ENCODE measurements around the gene ADAD2. TPM values are rescaled to one million over a fixed set of nuclear protein-coding genes. Genes with fewer than 3 reads are reported as not detected.

Gene ADAD2
- total and polyA plus RNA-seq, 2 donors (not counting 1 experiment from before 2014, with no cell fraction given): 0.06 TPM; not detected in 1

DNA sequence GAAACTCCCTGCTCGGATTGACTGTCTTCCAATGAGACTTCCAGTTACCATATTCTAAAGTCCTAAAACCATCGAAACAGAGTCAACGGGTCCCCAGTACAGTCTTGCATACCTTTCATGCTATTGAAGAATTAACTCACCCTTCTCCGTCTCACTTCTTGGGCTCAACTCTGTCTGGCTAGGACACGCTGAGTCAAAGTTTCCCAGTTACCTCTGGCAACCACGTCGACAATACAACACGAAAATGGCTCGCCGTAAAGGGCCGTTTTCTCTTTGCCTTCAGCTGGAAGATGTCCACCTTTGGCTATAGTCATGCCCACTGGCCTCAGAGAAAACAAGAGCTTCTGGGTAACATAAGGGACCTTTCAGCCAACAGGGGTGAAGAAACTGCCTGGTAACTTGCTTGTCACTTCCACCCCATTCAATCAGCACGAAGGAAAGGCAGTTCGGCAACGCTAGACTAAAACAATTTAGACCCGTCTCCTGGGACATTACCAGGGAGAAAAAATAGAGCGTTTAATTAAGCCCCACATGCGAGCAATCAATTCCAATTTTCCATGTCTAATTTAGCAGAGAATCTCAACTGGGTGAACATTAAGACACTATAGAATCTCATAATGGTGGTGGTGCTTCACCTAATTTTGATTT lies 27.3 kb downstream of the ADAD2 start:
- H3K79me2 ChIP-seq (ENCODE audit: control insufficient read depth, insufficient read depth, low read length): no peaks in the 10 kb centered on the region
- ATAC-seq (ENCODE audit: low read depth) (no peak), DNase-seq (no peak)
- H3K4me1 Mint-ChIP-seq: no peaks in the 10 kb centered on the region
- ChIA-PET POLR2A (no interaction called here), CTCF (no interaction called here)
- H3K9ac ChIP-seq (ENCODE audit: low read length): no peak overlapping the region
- H3K4me3 ChIP-seq (ENCODE audit: control extremely low read depth in 1 of 5, extremely low read depth in 1 of 5, insufficient read depth in 1 of 5, low read depth in 2 of 5, low read length in 4 of 5): no peak overlapping the region
- no peak overlapping the region for H3K27ac ChIP-seq (ENCODE audit: low read length in 2 of 2)
- H3K27me3 Mint-ChIP-seq: peaks cover 20% of the 10 kb centered on the region
- H3K4me1 ChIP-seq (ENCODE audit: control insufficient read depth in 2 of 2, insufficient read depth in 2 of 2, low read length in 2 of 2): no peaks in the 10 kb centered on the region
- H3K9me3 Mint-ChIP-seq (ENCODE audit: insufficient read depth): no peaks in the 10 kb centered on the region
- no peaks in the 10 kb centered on the region for H4K20me1 ChIP-seq (ENCODE audit: control insufficient read depth, insufficient read depth, low read length, poor library complexity, severe bottlenecking)
- H3K9me3 ChIP-seq (ENCODE audit: control extremely low read depth in 1 of 3, control insufficient read depth in 2 of 3, insufficient read depth in 1 of 3, low read length in 2 of 3): no peaks in the 10 kb centered on the region
- TF ChIP-seq, protein P1, sequence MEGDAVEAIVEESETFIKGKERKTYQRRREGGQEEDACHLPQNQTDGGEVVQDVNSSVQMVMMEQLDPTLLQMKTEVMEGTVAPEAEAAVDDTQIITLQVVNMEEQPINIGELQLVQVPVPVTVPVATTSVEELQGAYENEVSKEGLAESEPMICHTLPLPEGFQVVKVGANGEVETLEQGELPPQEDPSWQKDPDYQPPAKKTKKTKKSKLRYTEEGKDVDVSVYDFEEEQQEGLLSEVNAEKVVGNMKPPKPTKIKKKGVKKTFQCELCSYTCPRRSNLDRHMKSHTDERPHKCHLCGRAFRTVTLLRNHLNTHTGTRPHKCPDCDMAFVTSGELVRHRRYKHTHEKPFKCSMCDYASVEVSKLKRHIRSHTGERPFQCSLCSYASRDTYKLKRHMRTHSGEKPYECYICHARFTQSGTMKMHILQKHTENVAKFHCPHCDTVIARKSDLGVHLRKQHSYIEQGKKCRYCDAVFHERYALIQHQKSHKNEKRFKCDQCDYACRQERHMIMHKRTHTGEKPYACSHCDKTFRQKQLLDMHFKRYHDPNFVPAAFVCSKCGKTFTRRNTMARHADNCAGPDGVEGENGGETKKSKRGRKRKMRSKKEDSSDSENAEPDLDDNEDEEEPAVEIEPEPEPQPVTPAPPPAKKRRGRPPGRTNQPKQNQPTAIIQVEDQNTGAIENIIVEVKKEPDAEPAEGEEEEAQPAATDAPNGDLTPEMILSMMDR (IDR thresholded peaks at IDR 0.05): no peak
- TF ChIP-seq EZH2 (IDR thresholded peaks at IDR 0.05; ENCODE audit: borderline replicate concordance, insufficient read depth, low read depth, low read length, poor library complexity, severe bottlenecking): no peak
- no peak overlapping the region for H3K4me2 ChIP-seq (replicated peaks; ENCODE audit: low read depth, low read length, poor library complexity, severe bottlenecking)
- H3K4me3 Mint-ChIP-seq: no peak overlapping the region
- intact Hi-C loops (cut with micrococcal nuclease): no loop called here
- H3K27ac Mint-ChIP-seq: no peak overlapping the region
- WGBS (ENCODE audit: insufficient coverage): 90% methylated on average over 14 of the region's 17 CpGs
- H2AFZ ChIP-seq (ENCODE audit: insufficient read depth, low read depth, low read length, poor library complexity, severe bottlenecking): no peak overlapping the region
- H3K36me3 ChIP-seq (replicated peaks in 1 of 2; ENCODE audit: control extremely low read depth in 1 of 2, control insufficient read depth in 1 of 2, extremely low read depth in 1 of 2, insufficient read depth in 2 of 2, low read length in 1 of 2): no peaks in the 10 kb centered on the region
- H3K27me3 ChIP-seq (replicated peaks in 1 of 4; ENCODE audit: control extremely low read depth in 1 of 4, control insufficient read depth in 3 of 4, insufficient read depth in 4 of 4, low read length in 3 of 4): no peaks in the 10 kb centered on the region

DNA sequence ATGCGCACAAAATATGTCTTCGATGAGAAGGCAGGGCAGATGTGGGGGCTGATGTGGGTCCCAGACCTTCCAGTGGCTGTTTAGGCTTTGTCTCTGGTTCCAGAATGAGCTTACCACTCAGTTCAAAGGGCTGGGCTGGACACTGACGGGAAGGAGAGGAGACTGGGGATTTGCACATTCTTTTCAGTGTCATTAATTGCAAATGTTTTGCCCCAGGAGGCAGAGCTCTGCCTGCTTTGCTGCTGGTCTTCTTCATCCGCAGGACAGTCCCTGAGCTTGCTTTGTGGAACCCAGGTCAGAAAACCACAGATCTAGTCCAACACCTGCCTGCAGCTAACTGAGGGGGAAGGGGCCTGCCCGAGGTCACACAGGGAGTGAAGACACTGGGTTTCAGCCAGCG lies 28.0 kb downstream of the ADAD2 start:
- TF ChIP-seq, protein P1 (IDR thresholded peaks at IDR 0.05): no peak
- TF ChIP-seq EZH2 (IDR thresholded peaks at IDR 0.05; ENCODE audit: borderline replicate concordance, insufficient read depth, low read depth, low read length, poor library complexity, severe bottlenecking): no peak
- H3K27me3 ChIP-seq (replicated peaks in 1 of 4; ENCODE audit: control extremely low read depth in 1 of 4, control insufficient read depth in 3 of 4, insufficient read depth in 4 of 4, low read length in 3 of 4): no peaks in the 10 kb centered on the region
- no peak overlapping the region for H3K9ac ChIP-seq (ENCODE audit: low read length)
- no peaks in the 10 kb centered on the region for H3K36me3 ChIP-seq (replicated peaks in 1 of 2; ENCODE audit: control extremely low read depth in 1 of 2, control insufficient read depth in 1 of 2, extremely low read depth in 1 of 2, insufficient read depth in 2 of 2, low read length in 1 of 2)
- 83% methylated on average over 5 of the region's 6 CpGs for WGBS (ENCODE audit: insufficient coverage)
- no peak overlapping the region for H3K27ac ChIP-seq (ENCODE audit: low read length in 2 of 2)
- H3K4me3 Mint-ChIP-seq: no peak overlapping the region
- ChIA-PET POLR2A (interaction anchor here (0.6 kb wide), 1 partner anchor 694 kb away, joined by 3 read pairs; no protein-coding TSS in a partner anchor), CTCF (no interaction called here)
- peaks cover 20% of the 10 kb centered on the region for H3K27me3 Mint-ChIP-seq
- H3K9me3 ChIP-seq (ENCODE audit: control extremely low read depth in 1 of 3, control insufficient read depth in 2 of 3, insufficient read depth in 1 of 3, low read length in 2 of 3): no peaks in the 10 kb centered on the region
- no peaks in the 10 kb centered on the region for H3K9me3 Mint-ChIP-seq (ENCODE audit: insufficient read depth)
- H2AFZ ChIP-seq (ENCODE audit: insufficient read depth, low read depth, low read length, poor library complexity, severe bottlenecking): no peak overlapping the region
- no peaks in the 10 kb centered on the region for H3K79me2 ChIP-seq (ENCODE audit: control insufficient read depth, insufficient read depth, low read length)
- intact Hi-C loops (cut with micrococcal nuclease): no loop called here
- no peaks in the 10 kb centered on the region for H3K4me1 ChIP-seq (ENCODE audit: control insufficient read depth in 2 of 2, insufficient read depth in 2 of 2, low read length in 2 of 2)
- H3K27ac Mint-ChIP-seq: no peak overlapping the region
- H3K4me3 ChIP-seq (ENCODE audit: control extremely low read depth in 1 of 5, extremely low read depth in 1 of 5, insufficient read depth in 1 of 5, low read depth in 2 of 5, low read length in 4 of 5): no peak overlapping the region
- H4K20me1 ChIP-seq (ENCODE audit: control insufficient read depth, insufficient read depth, low read length, poor library complexity, severe bottlenecking): no peaks in the 10 kb centered on the region
- H3K4me1 Mint-ChIP-seq: no peaks in the 10 kb centered on the region
- DNase-seq (no peak), ATAC-seq (ENCODE audit: low read depth) (no peak)
- H3K4me2 ChIP-seq (replicated peaks; ENCODE audit: low read depth, low read length, poor library complexity, severe bottlenecking): no peak overlapping the region
